Stimulated activated CD4-positive, alpha-beta T cell treated with anti-CD3 and anti-CD28 coated beads, TNF-alpha, amount 100 ng/mL, for 24 hours (primary cell): ENCODE measurements around the gene CSRNP3.

Experiments
- DNase-seq, 3 experiments: peaks; one replicate each; pipeline ENCODE4 v3.0.0-alpha.2; 2020; ENCODE audit warnings: low read depth in 3 of 3

CSRNP3 gene

GRCh38 chr2:165539985-165540384 lies 70.5 kb downstream of the CSRNP3 start:
- no peak for DNase-seq

- DNase-seq: no peak
These were observed 75.4 kb downstream of the CSRNP3 start for GRCh38 chr2:165544897-165545296.

- DNase-seq: no peak
These were observed 78.4 kb downstream of the CSRNP3 start for GRCh38 chr2:165547900-165548299.

- no peak for DNase-seq
These were observed 80.1 kb downstream of the CSRNP3 start for GRCh38 chr2:165549619-165550018.

- no peak for DNase-seq
These were observed 89.3 kb downstream of the CSRNP3 start for GRCh38 chr2:165558832-165559231.

- no peak for DNase-seq
These were observed 91.0 kb downstream of the CSRNP3 start for GRCh38 chr2:165560377-165560988.

- DNase-seq: no peak
These were observed 92.0 kb downstream of the CSRNP3 start for GRCh38 chr2:165561516-165561915.

GRCh38 chr2:165562233-165562632 lies 92.7 kb downstream of the CSRNP3 start:
- no peak for DNase-seq

GRCh38 chr2:165563468-165564225 lies 94.1 kb downstream of the CSRNP3 start:
- DNase-seq: no peak

GRCh38 chr2:165566008-165566407 lies 96.5 kb downstream of the CSRNP3 start:
- no peak for DNase-seq

- DNase-seq: no peak
These were observed 97.8 kb downstream of the CSRNP3 start for GRCh38 chr2:165567273-165567672.

GRCh38 chr2:165568361-165568760 lies 98.9 kb downstream of the CSRNP3 start:
- DNase-seq: no peak

GRCh38 chr2:165571477-165571876 lies 102.0 kb downstream of the CSRNP3 start:
- DNase-seq: no peak

- no peak for DNase-seq
These were observed 102.7 kb downstream of the CSRNP3 start for GRCh38 chr2:165572151-165572550.

- DNase-seq: no peak
These were observed 104.3 kb downstream of the CSRNP3 start for GRCh38 chr2:165573534-165574461.

- no peak for DNase-seq
These were observed 105.6 kb downstream of the CSRNP3 start for GRCh38 chr2:165575044-165575615.

GRCh38 chr2:165576409-165577154 lies 107.1 kb downstream of the CSRNP3 start:
- DNase-seq: no peak

- no peak for DNase-seq
These were observed 112.9 kb downstream of the CSRNP3 start for GRCh38 chr2:165582409-165582808.

GRCh38 chr2:165582863-165583506 lies 113.5 kb downstream of the CSRNP3 start:
- no peak for DNase-seq

GRCh38 chr2:165584126-165584654 lies 114.7 kb downstream of the CSRNP3 start:
- DNase-seq: no peak

GRCh38 chr2:165586019-165586418 lies 116.5 kb downstream of the CSRNP3 start:
- DNase-seq: no peak
